HUES6 (cell line): ENCODE results near the gene PDE9A.

ENCODE experiments used
- H3K27ac ChIP-seq: 2 replicates; pipeline ENCODE4 v1.7.0; 2013; ENCODE audit warnings: low read depth, mild to moderate bottlenecking, low read length, inconsistent platforms
- H3K27me3 ChIP-seq: 2 replicates; pipeline ENCODE4 v1.6.1; 2013; ENCODE audit warnings: low read length; ENCODE audit not compliant: control insufficient read depth, insufficient read depth
- H3K36me3 ChIP-seq: 2 replicates; pipeline ENCODE4 v1.6.1; 2013; ENCODE audit warnings: low read length; ENCODE audit not compliant: control insufficient read depth, insufficient read depth
- H3K4me1 ChIP-seq: 2 replicates; pipeline ENCODE4 v1.6.1; 2013; ENCODE audit warnings: low read length; ENCODE audit not compliant: control insufficient read depth, insufficient read depth
- H3K4me3 ChIP-seq: 2 replicates; pipeline ENCODE4 v1.5.1; 2013; ENCODE audit warnings: low read depth, low read length
- H3K9ac ChIP-seq: one replicate; pipeline ENCODE4 v1.6.1; 2013; ENCODE audit warnings: mild to moderate bottlenecking, low read length
- H3K9me3 ChIP-seq: 2 replicates; pipeline ENCODE4 v1.6.1; 2013; ENCODE audit warnings: low read depth, low read length; ENCODE audit not compliant: control insufficient read depth, insufficient read depth

Gene PDE9A

DNA sequence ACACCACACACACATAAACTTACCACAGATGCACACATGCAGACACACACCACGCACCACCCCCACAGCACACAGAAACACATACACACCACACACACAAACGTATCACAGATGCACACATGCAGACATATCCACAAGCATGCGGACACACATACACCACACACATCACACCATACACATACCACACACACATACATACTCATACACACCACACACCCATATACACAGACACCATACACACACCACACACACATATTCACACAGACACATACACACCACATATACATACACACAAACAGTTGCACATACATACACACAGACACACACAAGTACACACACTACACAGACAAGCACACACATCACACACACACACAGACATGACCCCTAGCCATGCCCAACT, 37.5 kb upstream of the PDE9A start:
- Histone ChIP-seq H3K4me1 (no peaks in the 10 kb centered on the region; the same call in 1 of the 2 replicates), H3K36me3 (no peaks in the 10 kb centered on the region), H3K9me3 (no peaks in the 10 kb centered on the region; the same call in 1 of the 2 replicates), H3K4me3 (no peak overlapping the region), H3K27me3 (peaks cover 3% of the 10 kb centered on the region; the same call in 1 of the 2 replicates), H3K9ac (no peak overlapping the region), H3K27ac (no peak overlapping the region)

DNA sequence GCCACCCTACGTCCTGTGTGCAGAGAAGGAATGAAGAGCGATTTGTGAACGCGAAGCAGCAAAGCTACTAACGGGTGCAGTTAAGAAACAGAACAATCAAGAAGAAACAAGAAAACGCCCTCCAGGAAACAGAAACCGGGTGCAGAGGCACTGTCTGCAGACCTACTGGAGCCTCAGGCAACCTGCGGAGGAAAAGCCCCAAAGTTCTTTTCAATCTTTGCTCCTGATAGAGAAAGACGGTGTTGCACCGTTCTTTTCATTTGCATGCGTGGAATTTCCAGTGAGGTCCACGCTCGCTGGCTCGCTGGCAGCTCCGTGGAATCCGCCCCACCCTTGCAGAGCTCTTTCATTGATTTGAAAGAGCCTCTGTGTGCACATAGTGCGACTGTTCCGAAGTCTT, 37.0 kb upstream of the PDE9A start:
- H3K27me3 ChIP-seq, result peaks cover 3% of the 10 kb centered on the region; the same call in 1 of the 2 replicates
- H3K9me3 ChIP-seq, result no peaks in the 10 kb centered on the region; the same call in 1 of the 2 replicates
- no peaks in the 10 kb centered on the region for H3K36me3 ChIP-seq
- H3K9ac ChIP-seq, result no peak overlapping the region
- no peak overlapping the region for H3K27ac ChIP-seq
- H3K4me3 ChIP-seq, result no peak overlapping the region
- peaks cover 2% of the 10 kb centered on the region; the same call in 1 of the 2 replicates for H3K4me1 ChIP-seq

DNA sequence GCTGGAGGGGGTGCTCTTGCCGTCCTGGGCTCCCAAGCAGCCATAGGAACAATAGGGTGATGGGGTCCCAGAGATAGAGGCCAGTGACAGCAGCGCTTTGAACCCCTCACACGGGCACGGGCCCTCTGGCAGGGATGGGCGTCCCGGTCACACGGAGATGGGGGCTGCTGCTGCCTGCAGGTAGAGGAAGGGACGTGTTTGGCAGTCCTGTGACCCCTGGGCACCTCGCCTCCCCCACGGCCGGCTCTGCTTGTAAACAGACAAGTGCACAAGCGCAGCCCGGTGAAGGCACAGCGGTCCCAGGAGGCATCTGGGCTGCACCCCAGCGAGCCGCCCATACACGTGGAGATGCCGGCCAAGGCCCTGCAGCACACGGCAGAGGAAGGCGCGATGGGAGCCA, 36.5 kb upstream of the PDE9A start:
- no peak overlapping the region for H3K4me3 ChIP-seq
- no peak overlapping the region for H3K27ac ChIP-seq
- no peak overlapping the region for H3K9ac ChIP-seq
- peaks cover 3% of the 10 kb centered on the region; the same call in 1 of the 2 replicates for H3K27me3 ChIP-seq
- peaks cover 5% of the 10 kb centered on the region; the same call in 1 of the 2 replicates for H3K4me1 ChIP-seq
- no peaks in the 10 kb centered on the region; the same call in 1 of the 2 replicates for H3K9me3 ChIP-seq
- H3K36me3 ChIP-seq, result no peaks in the 10 kb centered on the region

DNA sequence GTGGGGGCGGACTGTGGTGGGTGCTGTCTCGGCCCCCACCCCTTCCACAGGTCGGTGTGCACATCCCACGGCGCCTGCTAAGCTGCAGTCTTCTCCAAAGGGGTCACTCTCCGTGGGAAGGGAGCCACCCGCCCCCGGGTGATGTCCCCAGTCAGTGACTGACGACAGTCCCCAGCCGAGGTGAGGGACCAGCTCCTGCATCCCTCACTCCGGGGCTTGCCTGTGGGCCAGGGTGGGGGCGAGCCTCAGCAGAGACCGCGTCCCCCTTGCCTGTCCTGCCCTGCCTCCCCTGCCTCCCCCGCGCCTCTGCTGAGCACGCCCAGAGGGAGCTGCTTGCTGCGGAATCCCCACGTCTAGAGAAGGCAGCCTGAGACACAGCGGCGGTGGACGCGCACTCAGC, 35.9 kb upstream of the PDE9A start:
- Histone ChIP-seq H3K36me3 (no peaks in the 10 kb centered on the region), H3K4me1 (peaks cover 5% of the 10 kb centered on the region; the same call in 1 of the 2 replicates), H3K9ac (no peak overlapping the region), H3K27me3 (peaks cover 3% of the 10 kb centered on the region; the same call in 1 of the 2 replicates), H3K27ac (no peak overlapping the region), H3K4me3 (no peak overlapping the region), H3K9me3 (no peaks in the 10 kb centered on the region; the same call in 1 of the 2 replicates)

DNA sequence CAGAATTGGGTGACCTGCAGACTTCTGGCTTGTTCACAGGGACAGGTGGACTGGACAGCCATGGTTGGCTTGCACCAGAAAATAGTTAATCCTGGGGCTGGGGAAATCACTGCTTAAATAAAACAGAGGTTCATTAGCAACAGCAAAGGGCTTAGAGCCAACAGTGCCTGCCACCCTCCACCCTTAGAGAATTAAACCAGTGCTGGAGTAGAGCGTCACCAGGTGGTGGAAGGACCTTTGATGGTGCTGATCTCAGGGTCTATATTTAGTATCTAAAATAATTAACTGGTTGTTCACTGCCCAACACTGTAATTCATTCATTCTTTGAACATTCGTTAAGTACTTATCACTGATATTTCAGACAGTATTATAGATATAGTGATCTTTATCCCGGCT, 34.7 kb upstream of the PDE9A start:
- H3K27ac ChIP-seq, result no peak overlapping the region
- H3K27me3 ChIP-seq, result peaks cover 3% of the 10 kb centered on the region; the same call in 1 of the 2 replicates
- H3K9ac ChIP-seq, result no peak overlapping the region
- no peak overlapping the region for H3K4me3 ChIP-seq
- peaks cover 5% of the 10 kb centered on the region; the same call in 1 of the 2 replicates for H3K4me1 ChIP-seq
- no peaks in the 10 kb centered on the region for H3K36me3 ChIP-seq
- H3K9me3 ChIP-seq, result no peaks in the 10 kb centered on the region

DNA sequence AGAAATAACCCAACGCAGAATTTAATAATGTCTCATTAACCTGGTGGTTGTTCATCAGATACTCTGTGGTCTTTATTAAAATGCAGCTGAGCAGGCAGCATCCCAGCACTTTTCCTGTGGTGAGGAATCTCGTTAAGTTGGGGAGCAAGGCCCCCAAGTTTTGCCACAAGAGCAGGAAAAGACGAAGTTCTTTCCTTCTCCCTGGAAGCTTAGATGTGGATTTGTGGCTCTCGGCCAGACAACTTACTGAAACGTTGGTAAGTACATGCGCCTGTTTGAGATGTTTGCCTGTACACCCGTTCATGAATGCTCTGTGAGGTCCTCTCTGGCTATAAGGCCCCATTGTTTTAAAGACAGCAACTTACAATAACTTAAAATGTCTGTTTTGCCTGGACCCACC, 34.3 kb upstream of the PDE9A start:
- H3K4me3 ChIP-seq, result no peak overlapping the region
- H3K4me1 ChIP-seq, result peaks cover 5% of the 10 kb centered on the region; the same call in 1 of the 2 replicates
- no peaks in the 10 kb centered on the region for H3K9me3 ChIP-seq
- H3K27me3 ChIP-seq, result peaks cover 3% of the 10 kb centered on the region; the same call in 1 of the 2 replicates
- H3K27ac ChIP-seq, result no peak overlapping the region
- H3K9ac ChIP-seq, result no peak overlapping the region
- no peaks in the 10 kb centered on the region for H3K36me3 ChIP-seq

DNA sequence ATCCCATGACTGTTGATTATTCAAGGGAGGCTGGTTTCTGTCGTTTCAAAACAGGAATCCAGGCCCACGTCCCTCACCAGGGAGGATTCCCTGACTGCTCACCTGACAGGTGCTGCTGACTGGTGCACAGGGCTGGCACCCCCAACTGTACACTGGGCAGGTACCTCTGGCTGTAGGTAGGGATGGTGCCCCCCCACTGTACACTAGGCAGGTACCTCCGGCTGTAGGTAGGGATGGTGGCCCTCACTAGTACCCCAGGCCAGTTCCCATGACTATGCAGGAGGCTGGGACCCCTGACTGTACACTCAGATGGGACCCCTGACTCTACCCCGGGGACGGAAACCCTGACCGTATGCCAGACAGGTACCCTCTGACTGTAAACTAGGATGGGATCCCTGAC, 33.6 kb upstream of the PDE9A start:
- no peak overlapping the region for H3K4me3 ChIP-seq
- peaks cover 3% of the 10 kb centered on the region; the same call in 1 of the 2 replicates for H3K27me3 ChIP-seq
- H3K27ac ChIP-seq, result no peak overlapping the region
- H3K36me3 ChIP-seq, result no peaks in the 10 kb centered on the region
- no peak overlapping the region for H3K9ac ChIP-seq
- no peaks in the 10 kb centered on the region for H3K9me3 ChIP-seq
- peaks cover 8% of the 10 kb centered on the region; the same call in 1 of the 2 replicates for H3K4me1 ChIP-seq

DNA sequence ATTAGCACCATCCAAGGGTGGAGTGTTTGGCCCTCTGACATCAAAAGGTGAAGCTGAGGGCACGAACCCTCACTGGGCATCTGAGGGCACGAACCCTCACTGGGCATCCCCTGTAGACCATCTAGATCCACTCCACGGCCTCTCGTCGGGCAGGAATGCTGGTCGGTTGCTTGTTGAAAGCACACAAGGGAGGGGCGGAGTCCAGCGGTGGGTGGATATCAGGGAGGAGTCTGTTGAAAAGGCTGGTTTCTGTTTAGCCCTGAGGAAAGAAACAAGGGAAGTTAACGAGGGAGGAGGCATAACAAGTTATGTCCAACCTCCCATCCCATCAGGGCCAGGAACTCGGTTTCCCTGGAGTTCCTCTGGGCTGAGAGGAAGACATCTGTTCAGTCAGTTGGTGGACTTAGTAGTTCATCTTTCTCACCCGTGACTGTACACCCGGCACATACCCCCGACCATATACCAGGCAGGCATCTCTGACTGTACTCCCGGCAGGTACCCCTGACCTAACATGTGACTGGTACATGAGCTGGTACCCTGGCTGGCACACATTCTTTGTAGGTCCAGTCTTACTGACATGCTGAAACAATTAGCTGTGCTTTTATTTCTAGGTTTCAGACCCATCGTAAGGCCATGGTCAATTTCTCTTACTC, 32.1 kb upstream of the PDE9A start:
- H3K27ac ChIP-seq, result no peak overlapping the region
- no peak overlapping the region for H3K4me3 ChIP-seq
- peaks cover 3% of the 10 kb centered on the region; the same call in 1 of the 2 replicates for H3K27me3 ChIP-seq
- H3K36me3 ChIP-seq, result no peaks in the 10 kb centered on the region
- H3K9ac ChIP-seq, result no peak overlapping the region
- H3K9me3 ChIP-seq, result no peaks in the 10 kb centered on the region
- peaks cover 8% of the 10 kb centered on the region; the same call in 1 of the 2 replicates for H3K4me1 ChIP-seq

DNA sequence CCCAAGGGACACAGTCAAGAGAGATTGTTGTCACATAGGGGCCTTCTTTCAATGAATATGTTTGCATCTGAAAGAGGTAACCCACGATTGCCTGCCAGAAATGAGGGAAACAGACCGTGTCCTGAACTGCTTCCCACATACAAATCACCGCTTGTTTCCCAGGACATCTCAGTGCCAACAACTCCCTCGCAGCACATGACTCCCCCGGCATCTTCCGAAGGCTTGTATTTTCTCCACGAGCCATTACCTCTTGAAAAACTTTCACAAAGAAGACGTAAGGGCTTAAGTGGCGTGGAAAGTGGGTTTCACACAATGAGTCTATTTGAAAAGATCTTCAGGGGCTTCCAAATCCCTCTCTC, 31.6 kb upstream of the PDE9A start:
- Histone ChIP-seq H3K9me3 (no peaks in the 10 kb centered on the region), H3K27ac (no peak overlapping the region), H3K9ac (no peak overlapping the region), H3K4me1 (peaks cover 8% of the 10 kb centered on the region; the same call in 1 of the 2 replicates), H3K27me3 (no peaks in the 10 kb centered on the region; the same call in 1 of the 2 replicates), H3K36me3 (no peaks in the 10 kb centered on the region), H3K4me3 (no peak overlapping the region)

DNA sequence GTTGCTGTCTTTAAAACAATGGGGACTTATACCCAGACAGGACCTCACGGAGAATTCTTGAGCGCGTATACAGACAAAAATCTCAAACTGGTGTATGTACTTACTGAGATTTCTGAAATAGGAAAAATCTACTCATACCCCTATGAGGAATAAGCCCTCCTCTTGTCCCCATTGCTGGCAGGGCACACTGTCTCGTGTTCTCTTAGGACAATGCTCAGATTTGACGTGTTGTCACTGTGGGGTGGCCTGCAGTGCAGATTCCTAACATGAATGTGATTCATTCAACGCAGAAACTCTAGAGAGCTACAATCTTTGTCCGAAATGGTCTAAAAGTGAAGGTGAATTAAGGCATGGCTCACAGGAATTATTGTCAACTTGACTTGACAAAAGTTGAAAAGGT, 31.1 kb upstream of the PDE9A start:
- Histone ChIP-seq H3K4me1 (peaks cover 8% of the 10 kb centered on the region; the same call in 1 of the 2 replicates), H3K9me3 (no peaks in the 10 kb centered on the region), H3K36me3 (no peaks in the 10 kb centered on the region), H3K27ac (no peak overlapping the region), H3K9ac (no peak overlapping the region), H3K4me3 (no peak overlapping the region), H3K27me3 (peaks cover 1% of the 10 kb centered on the region; the same call in 1 of the 2 replicates)

DNA sequence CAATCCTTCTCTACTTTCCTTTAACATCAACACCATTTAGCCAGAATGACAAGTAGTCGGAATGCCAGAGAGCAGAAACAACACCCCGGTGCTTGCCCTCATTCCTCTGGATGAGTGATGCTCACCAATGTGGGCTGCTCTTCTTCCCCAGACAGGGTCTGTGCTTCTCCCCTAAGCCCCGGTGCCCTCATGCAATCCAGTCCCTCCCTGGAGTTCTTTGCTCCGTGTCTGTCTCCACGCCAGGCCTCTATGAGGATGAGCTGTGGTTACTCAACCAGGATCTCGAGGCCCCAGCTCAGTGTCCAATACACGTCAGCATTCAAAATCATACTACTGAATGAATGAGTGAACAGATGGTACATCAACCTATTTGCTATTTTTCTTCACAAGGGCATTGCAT, 29.7 kb upstream of the PDE9A start:
- Histone ChIP-seq H3K9ac (no peak overlapping the region), H3K4me3 (no peak overlapping the region), H3K4me1 (peaks cover 8% of the 10 kb centered on the region; the same call in 1 of the 2 replicates), H3K27ac (no peak overlapping the region), H3K9me3 (no peaks in the 10 kb centered on the region), H3K27me3 (peaks cover 10% of the 10 kb centered on the region), H3K36me3 (no peaks in the 10 kb centered on the region)
